GM19372 (cell line): ENCODE measurements around the gene MOB3B.
A peak's percentile ranks its signal among the peaks of the same experiment; 100 is the strongest.

Experiments
- ATAC-seq: cut with Tn5 transposase; IDR thresholded peaks from one replicate; pipeline ENCODE4 v1.9.1; 2021; ENCODE audit warnings: mild to moderate bottlenecking, low read depth, moderate library complexity; ENCODE audit not compliant: unreplicated experiment

MOB3B gene

GRCh38 chr9:27529316-27530278, at the start of gene MOB3B:
TSS of gene MOB3B (minus strand) at chr9:27529814. CDS start at chr9:27455550, 74,264 bp downstream.
- ATAC-seq = peak; percentile 79

DNA sequence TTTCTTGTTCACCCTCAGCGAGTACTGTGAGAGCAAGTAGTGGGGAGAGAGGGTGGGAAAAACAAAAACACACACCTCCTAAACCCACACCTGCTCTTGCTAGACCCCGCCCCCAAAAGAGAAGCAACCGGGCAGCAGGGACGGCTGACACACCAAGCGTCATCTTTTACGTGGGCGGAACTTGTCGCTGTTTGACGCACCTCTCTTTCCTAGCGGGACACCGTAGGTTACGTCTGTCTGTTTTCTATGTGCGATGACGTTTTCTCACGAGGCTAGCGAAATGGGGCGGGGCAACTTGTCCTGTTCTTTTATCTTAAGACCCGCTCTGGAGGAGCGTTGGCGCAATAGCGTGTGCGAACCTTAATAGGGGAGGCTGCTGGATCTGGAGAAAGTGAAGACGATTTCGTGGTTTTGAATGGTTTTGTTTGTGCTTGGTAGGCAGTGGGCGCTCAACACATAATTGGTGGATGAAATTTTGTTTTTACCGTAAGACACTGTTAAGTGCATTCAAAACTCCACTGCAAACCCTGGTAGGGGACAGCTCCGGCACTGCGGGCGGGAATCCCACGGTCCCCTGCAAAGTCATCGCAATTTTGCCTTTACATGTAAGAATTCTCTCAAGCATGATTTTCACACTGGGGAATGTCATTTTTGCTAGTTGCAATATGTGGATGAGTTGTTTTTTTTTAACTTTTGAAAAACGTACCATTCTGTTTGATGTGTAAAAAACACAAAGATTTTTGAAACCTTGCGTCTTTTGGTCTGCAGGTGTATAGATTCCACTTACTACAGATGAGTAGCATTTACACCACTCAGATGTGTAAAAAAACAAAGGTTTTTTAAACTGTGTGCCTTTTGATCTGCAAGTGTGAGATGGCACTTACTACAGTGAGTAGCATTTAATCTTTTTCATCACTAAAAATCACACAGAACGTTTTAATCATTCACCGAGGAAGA, 44.3 kb upstream of the MOB3B start:
- peak; percentile 83 for ATAC-seq

- ATAC-seq = peak; percentile 61
These were observed 43.5 kb upstream of the MOB3B start, which contains the start of gene C9orf72 for GRCh38 chr9:27572918-27573633. TSS of gene C9orf72 (minus strand) at chr9:27573481. CDS start at chr9:27567120, 6,361 bp downstream.

DNA sequence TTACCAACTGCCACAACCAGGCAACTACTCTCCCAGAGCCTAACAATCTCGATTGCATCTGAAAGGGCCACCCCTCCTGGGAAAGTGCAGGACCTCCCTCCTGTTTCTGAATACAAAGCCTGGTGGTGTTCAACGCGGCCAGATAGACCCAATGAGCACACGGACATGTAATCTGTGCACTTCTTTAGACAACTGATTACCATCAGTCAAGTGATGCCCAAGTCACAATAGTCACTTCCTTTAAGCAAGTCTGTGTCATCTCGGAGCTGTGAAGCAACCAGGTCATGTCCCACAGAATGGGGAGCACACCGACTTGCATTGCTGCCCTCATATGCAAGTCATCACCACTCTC, 42.9 kb upstream of the MOB3B start:
- ATAC-seq = peak; percentile 21

GRCh38 chr9:27572061-27572460, 42.4 kb upstream of the MOB3B start:
- no peak for ATAC-seq

DNA sequence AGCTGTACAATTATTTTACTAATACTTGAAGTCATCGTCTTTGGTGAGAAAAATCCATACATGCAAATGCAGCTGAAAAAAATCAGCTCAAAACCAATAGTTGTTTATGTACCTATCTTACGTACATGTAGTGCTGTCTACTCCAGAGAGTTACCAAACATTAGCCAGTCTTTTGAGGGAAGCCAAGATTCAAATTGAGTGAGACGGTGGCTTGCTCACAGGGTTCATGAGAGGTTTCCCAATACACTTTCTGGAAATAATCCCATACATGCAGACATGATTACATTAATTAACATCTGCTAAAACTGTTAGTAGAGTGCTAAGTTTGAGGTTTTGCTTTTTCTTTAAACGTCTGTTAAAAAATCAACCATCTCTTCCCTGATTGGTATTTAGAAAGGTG, 41.4 kb upstream of the MOB3B start:
- ATAC-seq = no peak

DNA sequence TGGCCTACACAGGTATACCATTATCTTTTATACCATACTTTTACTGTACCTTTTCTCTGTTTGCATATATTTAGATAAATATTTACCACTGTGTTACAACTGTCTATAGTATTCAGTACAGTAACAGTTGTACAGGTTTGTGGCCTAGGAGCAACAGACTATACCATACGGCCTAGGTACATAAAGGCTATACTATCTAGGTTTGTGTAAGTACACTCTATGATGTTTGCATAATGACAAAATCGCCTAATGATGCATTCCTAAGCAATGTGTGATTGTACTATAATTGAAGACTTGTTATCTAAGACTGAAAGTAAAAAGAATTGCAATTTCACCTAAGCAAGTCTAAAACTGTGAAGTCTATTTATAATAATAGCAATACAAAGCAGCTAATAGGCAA, 39.8 kb upstream of the MOB3B start:
- no peak for ATAC-seq

GRCh38 chr9:27566118-27566517, 36.5 kb upstream of the MOB3B start:
- ATAC-seq = no peak

DNA sequence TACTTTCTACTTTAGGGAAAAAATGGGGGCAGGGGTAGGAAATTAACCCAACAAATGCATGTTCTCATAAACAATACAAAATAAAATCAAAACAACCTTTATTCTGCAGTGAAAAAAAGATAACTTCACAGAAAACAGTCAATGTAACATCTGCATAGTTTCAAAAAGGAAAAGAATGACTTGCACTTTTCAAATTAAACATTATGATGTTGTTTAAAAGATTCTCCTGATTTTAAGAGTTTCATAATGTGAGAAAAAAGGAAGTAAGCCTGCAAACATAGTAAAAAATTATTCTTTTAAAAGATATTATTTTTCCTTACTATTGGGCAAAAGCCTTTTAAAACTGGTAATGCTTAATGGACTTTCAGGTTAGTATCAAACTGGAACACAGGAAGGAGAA, 36.1 kb upstream of the MOB3B start:
- ATAC-seq = no peak

DNA sequence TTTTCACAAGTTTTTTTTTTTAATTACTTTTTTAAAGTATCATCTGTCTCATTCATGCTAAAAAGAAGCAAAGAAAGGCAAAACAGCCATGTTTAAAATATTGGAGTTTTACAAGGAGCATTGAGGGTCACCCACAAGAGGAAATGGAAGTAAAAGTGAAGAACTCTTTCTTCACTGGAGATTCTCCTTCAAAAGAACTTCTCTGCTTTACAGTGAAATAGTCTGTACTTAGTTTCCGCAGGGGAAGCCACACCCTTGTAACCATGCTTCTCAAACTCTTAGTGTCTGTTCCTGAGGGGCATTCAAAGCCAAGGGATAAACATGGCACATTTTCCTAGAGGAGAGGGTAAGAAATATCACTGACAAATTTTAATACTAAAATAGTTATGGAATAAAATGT, 35.1 kb upstream of the MOB3B start:
- no peak for ATAC-seq

GRCh38 chr9:27563738-27564430, 34.3 kb upstream of the MOB3B start:
- no peak for ATAC-seq

GRCh38 chr9:27561685-27562084, 32.1 kb upstream of the MOB3B start:
- ATAC-seq = no peak

DNA sequence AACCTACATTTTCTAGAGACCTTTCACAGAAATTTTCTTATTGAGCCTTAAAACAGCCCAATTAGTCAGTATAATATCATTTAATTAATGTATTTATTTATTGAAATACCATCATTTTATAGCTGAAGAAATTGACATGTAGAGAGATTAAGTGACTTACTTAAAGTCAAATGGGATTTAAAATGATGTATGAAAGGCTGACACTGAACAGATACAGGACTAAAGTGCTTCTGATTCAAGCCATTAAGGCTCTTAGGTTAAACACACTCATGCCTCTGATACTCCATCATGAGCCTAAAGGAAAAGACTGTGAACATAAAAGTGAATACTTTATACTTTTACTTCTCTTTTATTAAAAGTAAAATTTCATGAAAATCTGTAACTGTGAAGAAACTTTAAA, 30.8 kb upstream of the MOB3B start:
- no peak for ATAC-seq

GRCh38 chr9:27558307-27558706, 28.7 kb upstream of the MOB3B start:
- no peak for ATAC-seq

DNA sequence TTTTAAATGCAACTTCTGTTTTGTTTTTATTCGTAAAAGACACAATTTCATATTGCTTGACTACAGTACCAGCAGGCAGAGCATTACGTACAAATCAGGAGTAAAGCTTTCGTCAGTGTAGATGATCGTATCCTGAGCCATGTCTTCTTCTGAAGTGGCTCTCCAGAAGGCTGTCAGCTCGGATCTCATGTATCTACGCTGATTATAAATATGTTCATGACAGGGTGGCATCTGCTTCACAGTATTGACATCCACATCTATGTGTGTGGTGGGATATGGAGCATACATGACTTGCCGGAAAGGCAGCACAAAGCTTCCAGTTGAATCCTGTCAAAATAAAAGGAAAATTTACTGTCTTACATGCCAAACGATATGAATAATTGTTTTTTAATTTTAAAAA, 26.9 kb upstream of the MOB3B start:
- ATAC-seq = no peak

DNA sequence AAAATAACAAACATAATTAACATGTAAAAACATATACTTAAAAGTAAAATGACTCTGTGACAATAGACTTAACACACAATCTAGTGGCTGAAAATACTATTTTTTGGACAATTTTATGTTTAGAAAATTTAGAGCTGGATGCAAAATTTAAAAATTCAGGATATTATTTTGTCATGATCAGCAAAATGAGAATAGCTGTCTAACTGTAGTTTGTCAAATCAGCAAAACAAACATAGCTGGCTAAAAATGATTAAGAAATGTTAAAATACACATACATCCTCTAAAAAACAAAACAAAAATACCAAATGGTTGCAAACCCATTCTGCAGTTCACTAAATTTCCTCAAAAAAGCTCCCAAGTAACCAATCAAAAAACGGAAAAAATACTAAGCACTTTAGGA, 25.1 kb upstream of the MOB3B start:
- ATAC-seq = no peak

DNA sequence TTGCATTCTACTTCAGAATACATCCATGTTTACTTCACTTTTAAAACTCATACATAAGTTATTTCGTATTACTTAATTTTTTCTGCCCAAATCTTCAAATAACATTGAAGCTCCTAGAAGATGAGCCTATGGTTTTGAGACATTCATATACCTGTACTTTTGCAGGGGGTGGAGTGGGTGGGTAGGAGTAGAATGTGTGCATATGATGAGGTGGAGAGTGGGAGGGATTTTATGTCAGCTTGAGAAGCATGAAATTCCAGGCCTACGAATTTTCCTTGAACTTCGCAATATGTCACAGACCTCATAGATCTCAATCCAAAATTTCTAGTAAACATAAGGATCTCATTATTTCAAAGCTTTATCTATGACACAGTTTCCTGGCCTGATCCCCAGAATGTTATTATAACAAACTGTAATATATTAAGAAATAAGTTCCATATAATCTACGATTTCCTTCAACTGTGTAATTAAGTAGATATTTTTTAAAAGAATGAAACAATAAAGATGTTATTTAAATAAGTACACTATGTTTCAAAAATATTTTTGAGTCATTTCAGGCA, 19.7 kb upstream of the MOB3B start:
- ATAC-seq = no peak

- ATAC-seq = peak; percentile 67
These were observed 18.6 kb upstream of the MOB3B start for GRCh38 chr9:27548055-27548741.

DNA sequence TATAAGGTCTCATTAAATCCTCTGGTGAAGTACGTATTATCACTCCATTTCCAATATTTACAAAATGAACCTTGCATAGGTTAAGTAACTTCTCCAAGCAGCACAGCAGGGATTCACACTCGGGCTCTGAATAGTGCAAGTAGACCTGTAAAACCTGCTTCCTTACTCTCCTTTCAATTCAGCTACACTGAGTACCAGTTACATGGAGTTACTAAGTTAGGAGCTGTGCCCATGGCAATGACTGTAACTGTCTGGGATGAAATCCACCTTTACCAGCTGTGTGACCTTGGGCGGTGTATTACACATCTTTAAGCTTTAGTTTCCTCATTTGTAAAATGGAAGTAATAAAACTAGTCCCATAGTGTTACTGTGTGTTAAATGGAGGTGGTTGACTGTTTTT, 15.9 kb upstream of the MOB3B start:
- no peak for ATAC-seq
